Measurements from ENCODE around the gene TOM1. TPM values are rescaled to one million over a fixed set of nuclear protein-coding genes. Genes with fewer than 3 reads are reported as not detected.

TOM1 gene
- polyA plus RNA-seq, 2 donors = 86.4 to 88.0 TPM

- Histone ChIP-seq H3K27ac (ENCODE audit: low read depth in 2 of 2, low read length in 1 of 2) (no peak overlapping the region), H3K36me3 (ENCODE audit: control insufficient read depth in 2 of 2, insufficient read depth in 2 of 2, low read length in 1 of 2) (peaks cover 21 to 54% of the 10 kb centered on the region in 2 donors), H3K4me1 (ENCODE audit: control insufficient read depth in 2 of 2, insufficient read depth in 2 of 2, low read length in 1 of 2) (peaks cover 0 to 5% of the 10 kb centered on the region in 2 donors), H3K4me3 (ENCODE audit: low read depth in 1 of 2, low read length in 2 of 2) (no peak overlapping the region), H3K27me3 (ENCODE audit: control insufficient read depth in 1 of 2, insufficient read depth in 2 of 2, low read length in 2 of 2) (no peaks in the 10 kb centered on the region), H3K9me3 (ENCODE audit: control insufficient read depth in 2 of 2, insufficient read depth in 1 of 2, low read depth in 1 of 2, low read length in 1 of 2) (no peaks in the 10 kb centered on the region)
- WGBS, 2 donors = 68 to 86% methylated on average over 15 of the region's 15 CpGs
Observed at GRCh38 chr22:35328472-35328885, 28.8 kb downstream of the TOM1 start.

DNA sequence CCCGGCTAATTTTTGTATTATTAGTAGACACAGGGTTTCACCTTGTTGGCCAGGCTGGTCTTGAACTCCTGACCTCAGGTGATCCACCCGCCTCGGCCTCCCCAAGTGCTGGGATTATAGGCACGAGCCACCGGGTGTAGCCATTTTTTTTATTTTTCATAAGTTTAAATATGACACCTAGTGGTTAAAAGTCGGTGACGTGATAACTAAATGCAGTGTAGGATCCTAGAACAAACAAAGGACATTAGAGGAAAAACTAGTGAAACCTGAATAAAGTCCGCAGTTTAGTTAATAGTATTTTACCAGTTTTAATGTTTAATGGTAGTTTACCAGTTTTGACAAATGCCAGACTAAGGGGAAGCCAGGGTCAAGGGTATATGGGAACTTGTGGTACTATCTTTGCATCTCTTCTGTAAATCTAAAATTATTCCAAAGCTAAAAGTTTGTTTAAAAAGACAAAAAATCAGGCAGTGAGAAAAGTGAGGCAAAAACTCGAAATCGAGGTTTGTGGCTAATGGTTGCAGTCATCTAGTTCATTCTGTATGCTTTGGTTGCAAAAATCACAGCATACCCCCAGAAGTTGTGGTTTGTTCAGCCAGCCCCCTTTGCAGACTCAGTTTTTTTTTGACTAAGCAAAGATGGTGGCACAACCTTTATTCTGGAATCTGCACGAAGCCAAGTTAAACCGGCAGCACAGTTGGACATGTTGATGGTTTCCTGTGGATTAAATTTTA, 29.6 kb downstream of the TOM1 start:
- Histone ChIP-seq H3K36me3 (ENCODE audit: control insufficient read depth in 2 of 2, insufficient read depth in 2 of 2, low read length in 1 of 2) (peaks cover 18 to 55% of the 10 kb centered on the region in 2 donors), H3K4me1 (ENCODE audit: control insufficient read depth in 2 of 2, insufficient read depth in 2 of 2, low read length in 1 of 2) (peaks cover 0 to 5% of the 10 kb centered on the region in 2 donors), H3K4me3 (ENCODE audit: low read depth in 1 of 2, low read length in 2 of 2) (no peak overlapping the region), H3K9me3 (ENCODE audit: control insufficient read depth in 2 of 2, insufficient read depth in 1 of 2, low read depth in 1 of 2, low read length in 1 of 2) (no peaks in the 10 kb centered on the region), H3K27me3 (ENCODE audit: control insufficient read depth in 1 of 2, insufficient read depth in 2 of 2, low read length in 2 of 2) (no peaks in the 10 kb centered on the region), H3K27ac (ENCODE audit: low read depth in 2 of 2, low read length in 1 of 2) (peak overlapping the region in 1 of 2 donors; percentile 89)
- WGBS, 2 donors = 70 to 74% methylated on average over 12 of the region's 12 CpGs

- Histone ChIP-seq H3K9me3 (ENCODE audit: control insufficient read depth in 2 of 2, insufficient read depth in 1 of 2, low read depth in 1 of 2, low read length in 1 of 2) (no peaks in the 10 kb centered on the region), H3K27ac (ENCODE audit: low read depth in 2 of 2, low read length in 1 of 2) (peak overlapping the region; percentile 70 to 89), H3K27me3 (ENCODE audit: control insufficient read depth in 1 of 2, insufficient read depth in 2 of 2, low read length in 2 of 2) (no peaks in the 10 kb centered on the region), H3K4me3 (ENCODE audit: low read depth in 1 of 2, low read length in 2 of 2) (no peak overlapping the region), H3K36me3 (ENCODE audit: control insufficient read depth in 2 of 2, insufficient read depth in 2 of 2, low read length in 1 of 2) (peaks cover 18 to 58% of the 10 kb centered on the region in 2 donors), H3K4me1 (ENCODE audit: control insufficient read depth in 2 of 2, insufficient read depth in 2 of 2, low read length in 1 of 2) (peaks cover 0 to 5% of the 10 kb centered on the region in 2 donors)
- WGBS, 2 donors = 43% methylated on average over 16 of the region's 16 CpGs
Observed at GRCh38 chr22:35330258-35330861, 30.7 kb downstream of the TOM1 start.

- WGBS, 2 donors = 76 to 88% methylated on average over 6 of the region's 6 CpGs
- no peak overlapping the region for H3K4me3 ChIP-seq (ENCODE audit: low read depth in 1 of 2, low read length in 2 of 2)
- peaks cover 26 to 66% of the 10 kb centered on the region in 2 donors for H3K36me3 ChIP-seq (ENCODE audit: control insufficient read depth in 2 of 2, insufficient read depth in 2 of 2, low read length in 1 of 2)
- peaks cover 0 to 5% of the 10 kb centered on the region in 2 donors for H3K4me1 ChIP-seq (ENCODE audit: control insufficient read depth in 2 of 2, insufficient read depth in 2 of 2, low read length in 1 of 2)
- H3K9me3 ChIP-seq (ENCODE audit: control insufficient read depth in 2 of 2, insufficient read depth in 1 of 2, low read depth in 1 of 2, low read length in 1 of 2) = no peaks in the 10 kb centered on the region
- H3K27ac ChIP-seq (ENCODE audit: low read depth in 2 of 2, low read length in 1 of 2) = no peak overlapping the region
- no peaks in the 10 kb centered on the region for H3K27me3 ChIP-seq (ENCODE audit: control insufficient read depth in 1 of 2, insufficient read depth in 2 of 2, low read length in 2 of 2)
Observed at GRCh38 chr22:35332278-35332677, 32.6 kb downstream of the TOM1 start.

GRCh38 chr22:35333220-35333619, 33.5 kb downstream of the TOM1 start:
- H3K4me3 ChIP-seq (ENCODE audit: low read depth in 1 of 2, low read length in 2 of 2) = no peak overlapping the region
- whole genome bisulfite sequencing, 2 donors = 88 to 93% methylated on average over 7 of the region's 7 CpGs
- no peak overlapping the region for H3K27ac ChIP-seq (ENCODE audit: low read depth in 2 of 2, low read length in 1 of 2)
- no peaks in the 10 kb centered on the region for H3K9me3 ChIP-seq (ENCODE audit: control insufficient read depth in 2 of 2, insufficient read depth in 1 of 2, low read depth in 1 of 2, low read length in 1 of 2)
- H3K4me1 ChIP-seq (ENCODE audit: control insufficient read depth in 2 of 2, insufficient read depth in 2 of 2, low read length in 1 of 2) = peaks cover 0 to 5% of the 10 kb centered on the region in 2 donors
- H3K27me3 ChIP-seq (ENCODE audit: control insufficient read depth in 1 of 2, insufficient read depth in 2 of 2, low read length in 2 of 2) = no peaks in the 10 kb centered on the region
- H3K36me3 ChIP-seq (ENCODE audit: control insufficient read depth in 2 of 2, insufficient read depth in 2 of 2, low read length in 1 of 2) = peaks cover 28 to 66% of the 10 kb centered on the region in 2 donors

DNA sequence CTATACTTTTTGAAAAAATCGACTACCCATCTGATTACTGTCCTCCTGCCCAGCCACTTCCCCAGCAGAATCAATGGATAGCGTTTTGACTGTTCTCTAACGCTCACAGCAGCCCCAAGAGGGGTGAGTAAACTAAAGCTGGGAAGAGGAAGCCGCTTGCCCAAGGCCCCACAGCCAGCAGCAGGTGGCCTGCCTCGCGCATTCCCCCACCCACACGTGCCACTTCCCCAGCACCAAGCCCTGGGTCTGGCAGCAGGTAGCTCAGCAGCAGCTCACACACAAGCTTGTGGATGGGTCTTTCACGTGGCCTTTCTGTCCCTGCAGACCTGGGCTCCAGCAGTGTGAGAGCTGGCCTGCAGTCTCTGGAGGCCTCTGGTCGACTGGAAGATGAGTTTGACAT, 34.3 kb downstream of the TOM1 start:
- H3K4me3 ChIP-seq (ENCODE audit: low read depth in 1 of 2, low read length in 2 of 2) = no peak overlapping the region
- H3K36me3 ChIP-seq (ENCODE audit: control insufficient read depth in 2 of 2, insufficient read depth in 2 of 2, low read length in 1 of 2) = peaks cover 28 to 68% of the 10 kb centered on the region in 2 donors
- no peak overlapping the region for H3K27ac ChIP-seq (ENCODE audit: low read depth in 2 of 2, low read length in 1 of 2)
- peaks cover 0 to 5% of the 10 kb centered on the region in 2 donors for H3K4me1 ChIP-seq (ENCODE audit: control insufficient read depth in 2 of 2, insufficient read depth in 2 of 2, low read length in 1 of 2)
- no peaks in the 10 kb centered on the region for H3K27me3 ChIP-seq (ENCODE audit: control insufficient read depth in 1 of 2, insufficient read depth in 2 of 2, low read length in 2 of 2)
- 62 to 67% methylated on average over 9 of the region's 9 CpGs for WGBS, 2 donors
- no peaks in the 10 kb centered on the region for H3K9me3 ChIP-seq (ENCODE audit: control insufficient read depth in 2 of 2, insufficient read depth in 1 of 2, low read depth in 1 of 2, low read length in 1 of 2)

DNA sequence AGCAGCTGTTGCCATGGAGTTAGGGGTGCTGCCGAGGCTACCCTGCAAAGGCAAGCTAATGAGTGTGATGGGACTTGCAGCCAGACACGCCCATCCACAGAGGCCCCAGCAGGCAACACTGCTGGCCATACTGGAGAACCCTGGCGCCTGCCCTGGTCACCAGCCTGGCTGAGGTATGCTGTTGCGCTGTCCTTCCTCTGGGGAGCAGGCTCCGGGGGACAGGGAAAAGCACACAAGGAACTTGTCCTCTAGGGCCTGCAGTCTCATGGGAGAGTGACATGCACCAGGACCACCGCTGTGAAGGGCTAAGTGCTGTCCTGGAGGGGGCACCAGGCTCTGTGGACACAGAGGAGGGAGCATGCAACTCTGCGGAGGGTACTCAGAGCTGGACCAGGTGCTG, 35.8 kb downstream of the TOM1 start:
- Histone ChIP-seq H3K27ac (ENCODE audit: low read depth in 2 of 2, low read length in 1 of 2) (no peak overlapping the region), H3K4me1 (ENCODE audit: control insufficient read depth in 2 of 2, insufficient read depth in 2 of 2, low read length in 1 of 2) (peaks cover 0 to under 1% of the 10 kb centered on the region in 2 donors), H3K9me3 (ENCODE audit: control insufficient read depth in 2 of 2, insufficient read depth in 1 of 2, low read depth in 1 of 2, low read length in 1 of 2) (no peaks in the 10 kb centered on the region), H3K36me3 (ENCODE audit: control insufficient read depth in 2 of 2, insufficient read depth in 2 of 2, low read length in 1 of 2) (peaks cover 28 to 70% of the 10 kb centered on the region in 2 donors), H3K27me3 (ENCODE audit: control insufficient read depth in 1 of 2, insufficient read depth in 2 of 2, low read length in 2 of 2) (no peaks in the 10 kb centered on the region), H3K4me3 (ENCODE audit: low read depth in 1 of 2, low read length in 2 of 2) (no peak overlapping the region)
- 84 to 88% methylated on average over 7 of the region's 7 CpGs for WGBS, 2 donors

DNA sequence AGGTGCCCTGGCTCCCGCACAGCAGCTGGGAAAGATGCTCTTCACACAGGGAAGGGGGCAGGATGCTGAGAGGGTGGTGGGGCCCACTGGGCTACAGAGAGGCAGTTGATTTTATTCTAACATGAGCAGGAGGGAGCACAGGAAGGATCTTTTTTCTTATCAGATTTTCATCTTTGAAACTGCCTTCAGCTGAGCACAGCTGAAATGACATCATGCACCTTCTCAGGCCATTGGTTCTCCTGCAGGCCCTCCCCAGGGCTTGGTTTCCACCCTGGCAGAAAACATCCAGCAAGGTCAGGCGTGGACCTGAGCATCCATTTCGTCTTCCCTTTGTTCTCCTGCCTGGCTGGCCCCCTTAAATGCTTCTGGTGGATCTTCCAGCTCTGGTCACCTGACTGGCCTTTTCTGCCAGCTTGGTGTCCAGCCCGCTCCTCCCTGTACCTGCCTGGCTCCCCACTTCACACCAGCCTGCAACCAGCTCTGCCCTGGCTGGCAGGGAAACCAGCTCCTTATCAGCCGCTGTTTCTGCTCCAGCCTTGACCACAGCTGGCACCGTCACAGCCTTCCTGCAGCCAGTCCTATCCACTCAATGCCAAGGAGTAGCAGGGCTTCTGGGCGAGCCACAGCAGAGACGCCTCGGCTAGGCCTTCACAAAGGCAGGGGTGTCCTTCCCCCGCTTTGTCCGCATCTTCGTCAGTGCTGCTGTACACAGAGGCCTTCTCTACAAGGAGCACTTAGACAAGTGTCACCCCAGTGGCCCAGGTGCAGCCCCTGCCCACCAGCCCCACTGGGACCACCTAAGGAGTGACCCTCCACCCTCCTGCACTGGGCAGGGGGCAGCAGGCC, 36.5 kb downstream of the TOM1 start:
- WGBS, 2 donors = 84 to 85% methylated on average over 12 of the region's 12 CpGs
- Histone ChIP-seq H3K9me3 (ENCODE audit: control insufficient read depth in 2 of 2, insufficient read depth in 1 of 2, low read depth in 1 of 2, low read length in 1 of 2) (no peaks in the 10 kb centered on the region), H3K27me3 (ENCODE audit: control insufficient read depth in 1 of 2, insufficient read depth in 2 of 2, low read length in 2 of 2) (no peaks in the 10 kb centered on the region), H3K4me3 (ENCODE audit: low read depth in 1 of 2, low read length in 2 of 2) (no peak overlapping the region), H3K27ac (ENCODE audit: low read depth in 2 of 2, low read length in 1 of 2) (no peak overlapping the region), H3K4me1 (ENCODE audit: control insufficient read depth in 2 of 2, insufficient read depth in 2 of 2, low read length in 1 of 2) (peaks cover 0 to 2% of the 10 kb centered on the region in 2 donors), H3K36me3 (ENCODE audit: control insufficient read depth in 2 of 2, insufficient read depth in 2 of 2, low read length in 1 of 2) (peaks cover 35 to 77% of the 10 kb centered on the region in 2 donors)

DNA sequence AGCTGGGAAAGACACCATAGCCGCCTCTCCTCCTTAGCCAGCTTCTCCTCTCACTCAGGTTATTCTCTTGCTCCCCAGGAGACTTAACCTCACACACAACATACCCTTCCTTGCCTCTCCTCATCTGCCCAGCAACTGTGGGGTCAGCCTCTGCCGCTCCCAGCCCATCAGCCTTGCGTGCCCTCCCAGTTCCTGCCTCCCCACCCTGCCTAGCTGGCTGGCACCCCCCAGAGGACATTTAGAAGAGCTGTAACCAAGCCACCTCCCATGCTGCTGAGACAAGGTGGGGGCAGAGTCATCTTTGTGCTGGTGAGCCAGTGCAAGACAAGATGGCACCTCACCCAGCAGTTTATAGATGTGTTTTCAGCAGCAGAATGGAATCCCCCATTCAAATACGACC, 38.2 kb downstream of the TOM1 start:
- WGBS, 2 donors = 87 to 89% methylated on average over 4 of the region's 4 CpGs
- Histone ChIP-seq H3K4me3 (ENCODE audit: low read depth in 1 of 2, low read length in 2 of 2) (no peak overlapping the region), H3K4me1 (ENCODE audit: control insufficient read depth in 2 of 2, insufficient read depth in 2 of 2, low read length in 1 of 2) (peaks cover 0 to 5% of the 10 kb centered on the region in 2 donors), H3K36me3 (ENCODE audit: control insufficient read depth in 2 of 2, insufficient read depth in 2 of 2, low read length in 1 of 2) (peaks cover 37 to 78% of the 10 kb centered on the region in 2 donors), H3K27ac (ENCODE audit: low read depth in 2 of 2, low read length in 1 of 2) (no peak overlapping the region), H3K9me3 (ENCODE audit: control insufficient read depth in 2 of 2, insufficient read depth in 1 of 2, low read depth in 1 of 2, low read length in 1 of 2) (no peaks in the 10 kb centered on the region), H3K27me3 (ENCODE audit: control insufficient read depth in 1 of 2, insufficient read depth in 2 of 2, low read length in 2 of 2) (no peaks in the 10 kb centered on the region)
